ENCODE measurements around the gene NKD1. TPM values are rescaled to one million over a fixed set of nuclear protein-coding genes. Genes with fewer than 3 reads are reported as not detected.

Gene NKD1
- total RNA-seq, 1 donor from 2014 or later: under 0.01 TPM

DNA sequence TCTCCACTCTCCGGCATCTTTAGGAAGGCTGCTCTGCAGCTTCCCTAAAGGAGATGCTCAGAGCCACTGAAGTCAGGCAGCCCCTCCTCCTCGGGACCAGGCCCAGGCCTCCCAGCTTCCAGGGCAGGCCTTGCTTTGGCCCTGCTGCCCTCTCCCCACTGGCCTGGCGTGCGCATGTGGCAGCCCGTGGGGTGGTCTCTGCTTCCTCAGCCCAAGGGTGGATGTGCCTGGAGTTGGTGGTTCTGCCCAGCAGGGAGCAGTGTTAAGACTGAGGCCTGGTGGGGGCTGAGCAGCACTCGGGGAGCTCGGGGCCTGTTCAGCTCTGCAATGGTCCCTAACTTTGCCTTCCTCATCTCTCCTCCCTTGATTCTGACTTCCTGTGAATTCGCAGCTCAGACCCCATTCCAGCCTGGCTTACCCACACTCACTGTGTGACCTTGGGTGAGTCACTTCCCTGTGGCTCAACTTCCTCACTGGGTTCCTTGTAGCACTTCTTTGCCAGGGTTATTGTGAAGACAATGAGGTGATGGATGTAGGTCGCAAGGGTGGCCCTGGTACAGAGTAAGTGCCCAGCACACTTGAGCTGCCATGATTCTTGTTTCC is 63.2 kb downstream of the NKD1 start:
- H3K4me3 ChIP-seq (ENCODE audit: low read depth, low read length): no peak overlapping the region
- no peaks in the 10 kb centered on the region for H3K36me3 ChIP-seq (ENCODE audit: control insufficient read depth, insufficient read depth, low read length)
- DNase-seq (ENCODE audit: low read depth) (peak; percentile 44), FAIRE-seq (no peak)
- no peaks in the 10 kb centered on the region for H3K27me3 ChIP-seq (ENCODE audit: control insufficient read depth, insufficient read depth, low read length)
- TF ChIP-seq, protein P1, sequence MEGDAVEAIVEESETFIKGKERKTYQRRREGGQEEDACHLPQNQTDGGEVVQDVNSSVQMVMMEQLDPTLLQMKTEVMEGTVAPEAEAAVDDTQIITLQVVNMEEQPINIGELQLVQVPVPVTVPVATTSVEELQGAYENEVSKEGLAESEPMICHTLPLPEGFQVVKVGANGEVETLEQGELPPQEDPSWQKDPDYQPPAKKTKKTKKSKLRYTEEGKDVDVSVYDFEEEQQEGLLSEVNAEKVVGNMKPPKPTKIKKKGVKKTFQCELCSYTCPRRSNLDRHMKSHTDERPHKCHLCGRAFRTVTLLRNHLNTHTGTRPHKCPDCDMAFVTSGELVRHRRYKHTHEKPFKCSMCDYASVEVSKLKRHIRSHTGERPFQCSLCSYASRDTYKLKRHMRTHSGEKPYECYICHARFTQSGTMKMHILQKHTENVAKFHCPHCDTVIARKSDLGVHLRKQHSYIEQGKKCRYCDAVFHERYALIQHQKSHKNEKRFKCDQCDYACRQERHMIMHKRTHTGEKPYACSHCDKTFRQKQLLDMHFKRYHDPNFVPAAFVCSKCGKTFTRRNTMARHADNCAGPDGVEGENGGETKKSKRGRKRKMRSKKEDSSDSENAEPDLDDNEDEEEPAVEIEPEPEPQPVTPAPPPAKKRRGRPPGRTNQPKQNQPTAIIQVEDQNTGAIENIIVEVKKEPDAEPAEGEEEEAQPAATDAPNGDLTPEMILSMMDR (IDR thresholded peaks at IDR 0.05; ENCODE audit: insufficient read depth, low read length, severe bottlenecking): no peak

- no peaks in the 10 kb centered on the region for H3K36me3 ChIP-seq (ENCODE audit: control insufficient read depth, insufficient read depth, low read length)
- DNase-seq (ENCODE audit: low read depth) (no peak), FAIRE-seq (peak; percentile 18)
- H3K27me3 ChIP-seq (ENCODE audit: control insufficient read depth, insufficient read depth, low read length): no peaks in the 10 kb centered on the region
- TF ChIP-seq, protein P1 (IDR thresholded peaks at IDR 0.05; ENCODE audit: insufficient read depth, low read length, severe bottlenecking): no peak
- no peak overlapping the region for H3K4me3 ChIP-seq (ENCODE audit: low read depth, low read length)
These were observed 64.0 kb downstream of the NKD1 start for GRCh38 chr16:50611995-50612848.

GRCh38 chr16:50612849-50613198 is 64.6 kb downstream of the NKD1 start:
- Histone ChIP-seq H3K36me3 (ENCODE audit: control insufficient read depth, insufficient read depth, low read length) (no peaks in the 10 kb centered on the region), H3K4me3 (ENCODE audit: low read depth, low read length) (no peak overlapping the region), H3K27me3 (ENCODE audit: control insufficient read depth, insufficient read depth, low read length) (no peaks in the 10 kb centered on the region)
- DNase-seq (ENCODE audit: low read depth) (no peak), FAIRE-seq (no peak)
- TF ChIP-seq, protein P1 (IDR thresholded peaks at IDR 0.05; ENCODE audit: insufficient read depth, low read length, severe bottlenecking): no peak

DNA sequence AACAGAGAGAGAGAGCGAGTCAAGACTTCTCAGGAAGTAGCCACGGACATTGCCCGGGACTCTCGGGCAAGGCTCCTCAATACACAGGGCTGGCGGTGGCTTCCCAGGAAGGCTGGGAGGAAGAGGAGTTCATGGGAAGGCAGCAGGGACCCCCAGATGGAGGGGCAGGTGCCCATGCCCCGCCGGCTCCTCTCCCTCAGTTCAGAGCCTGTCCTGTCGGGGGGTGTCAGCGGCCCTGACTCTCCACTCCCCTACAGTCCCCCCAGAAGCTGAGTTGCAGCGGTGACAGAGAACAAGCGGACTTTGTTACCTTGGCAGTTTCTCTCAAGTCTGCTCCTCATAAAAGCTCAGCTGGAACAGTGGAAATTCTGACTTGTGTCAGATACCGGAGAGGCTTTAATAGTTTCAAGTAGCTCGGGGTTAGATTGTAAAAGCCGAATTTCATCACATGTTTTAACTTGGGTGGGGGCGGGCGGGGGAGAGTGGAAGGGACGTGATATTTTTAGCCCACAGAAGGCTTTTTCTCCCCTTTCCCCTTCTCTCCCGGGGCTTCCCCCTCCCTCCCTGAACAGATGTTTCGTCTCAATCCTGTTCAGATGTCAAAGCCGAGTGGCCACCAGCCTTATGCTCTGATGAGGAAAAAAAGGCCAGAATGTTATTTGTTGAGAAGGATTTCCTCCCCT is 65.2 kb downstream of the NKD1 start:
- TF ChIP-seq, protein P1 (IDR thresholded peaks at IDR 0.05; ENCODE audit: insufficient read depth, low read length, severe bottlenecking): no peak
- Histone ChIP-seq H3K4me3 (ENCODE audit: low read depth, low read length) (no peak overlapping the region), H3K27me3 (ENCODE audit: control insufficient read depth, insufficient read depth, low read length) (no peaks in the 10 kb centered on the region), H3K36me3 (ENCODE audit: control insufficient read depth, insufficient read depth, low read length) (no peaks in the 10 kb centered on the region)
- DNase-seq (ENCODE audit: low read depth) (no peak), FAIRE-seq (no peak)

DNA sequence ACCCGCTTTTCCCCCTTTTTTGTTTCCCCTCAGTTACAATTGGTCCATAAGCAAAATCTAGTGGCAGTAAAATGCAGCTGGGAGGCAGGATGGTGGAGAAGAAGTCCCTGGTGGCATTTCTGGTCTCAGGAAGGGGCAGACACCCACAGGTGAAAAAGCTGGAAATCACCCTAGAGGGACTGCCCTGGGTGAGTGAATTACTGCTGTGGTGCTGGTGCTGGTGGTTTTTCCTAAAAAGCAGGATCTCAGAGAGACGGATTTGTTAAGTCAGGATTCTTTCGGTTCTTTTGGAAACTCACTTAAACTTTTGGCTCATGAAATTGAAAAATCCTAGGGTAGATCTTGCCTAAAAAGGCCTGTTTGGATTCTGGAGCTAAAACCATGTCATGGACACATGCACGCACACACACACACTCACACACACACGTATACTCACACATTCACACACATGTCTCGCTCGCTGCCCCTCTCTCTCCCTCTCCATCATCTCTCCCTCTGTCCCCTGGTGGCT is 65.8 kb downstream of the NKD1 start:
- Histone ChIP-seq H3K4me3 (ENCODE audit: low read depth, low read length) (no peak overlapping the region), H3K36me3 (ENCODE audit: control insufficient read depth, insufficient read depth, low read length) (no peaks in the 10 kb centered on the region), H3K27me3 (ENCODE audit: control insufficient read depth, insufficient read depth, low read length) (no peaks in the 10 kb centered on the region)
- TF ChIP-seq, protein P1 (IDR thresholded peaks at IDR 0.05; ENCODE audit: insufficient read depth, low read length, severe bottlenecking): no peak
- DNase-seq (ENCODE audit: low read depth) (no peak), FAIRE-seq (no peak)

All from bronchial epithelial cell (primary cell).